ENCODE measurements around the gene TGM6.

- no peak for TF ChIP-seq SMAD4 (CRISPR knock-in tag; IDR thresholded peaks at IDR 0.05)
- TF ChIP-seq CTCF (IDR thresholded peaks at IDR 0.05): no peak
- no peak for TF ChIP-seq CBFB (CRISPR knock-in tag; IDR thresholded peaks at IDR 0.05; ENCODE audit: low read depth)
- no peak for TF ChIP-seq GTF2I (CRISPR knock-in tag; conservative IDR thresholded peaks at IDR 0.05)
- TF ChIP-seq, protein P1, sequence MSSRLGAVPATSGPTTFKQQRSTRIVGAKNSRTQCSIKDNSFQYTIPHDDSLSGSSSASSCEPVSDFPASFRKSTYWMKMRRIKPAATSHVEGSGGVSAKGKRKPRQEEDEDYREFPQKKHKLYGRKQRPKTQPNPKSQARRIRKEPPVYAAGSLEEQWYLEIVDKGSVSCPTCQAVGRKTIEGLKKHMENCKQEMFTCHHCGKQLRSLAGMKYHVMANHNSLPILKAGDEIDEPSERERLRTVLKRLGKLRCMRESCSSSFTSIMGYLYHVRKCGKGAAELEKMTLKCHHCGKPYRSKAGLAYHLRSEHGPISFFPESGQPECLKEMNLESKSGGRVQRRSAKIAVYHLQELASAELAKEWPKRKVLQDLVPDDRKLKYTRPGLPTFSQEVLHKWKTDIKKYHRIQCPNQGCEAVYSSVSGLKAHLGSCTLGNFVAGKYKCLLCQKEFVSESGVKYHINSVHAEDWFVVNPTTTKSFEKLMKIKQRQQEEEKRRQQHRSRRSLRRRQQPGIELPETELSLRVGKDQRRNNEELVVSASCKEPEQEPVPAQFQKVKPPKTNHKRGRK (CRISPR knock-in tag; IDR thresholded peaks at IDR 0.05; ENCODE audit: borderline replicate concordance): no peak
- no peak for TF ChIP-seq FOXP1 (CRISPR knock-in tag; IDR thresholded peaks at IDR 0.05; ENCODE audit: borderline replicate concordance)
- no peak for TF ChIP-seq ZBTB21 (CRISPR knock-in tag; IDR thresholded peaks at IDR 0.05; ENCODE audit: borderline replicate concordance)
Measured at GRCh38 chr20:2386516-2387179, 5.9 kb downstream of the TGM6 start.

All from WTC11 (cell line).